Progenitor cell of endocrine pancreas (in vitro differentiated cells): ENCODE results near the gene ASS1. TPM values are rescaled to one million over a fixed set of nuclear protein-coding genes. Genes with fewer than 3 reads are reported as not detected.

Experiments used
- DNase-seq: peaks from one replicate; pipeline ENCODE4 v3.0.0; 2021; ENCODE audit warnings: low spot score; ENCODE audit not compliant: unreplicated experiment
- H3K27ac Mint-ChIP-seq: 2 replicates; pipeline ENCODE4 v1.8.0; 2021; ENCODE audit warnings: mild to moderate bottlenecking, moderate library complexity, mixed read lengths
- H3K27me3 Mint-ChIP-seq: 2 replicates; pipeline ENCODE4 v1.8.0; 2021; ENCODE audit warnings: mixed read lengths
- H3K36me3 Mint-ChIP-seq: 2 replicates; pipeline ENCODE4 v1.8.0; 2022; ENCODE audit warnings: mixed read lengths; ENCODE audit not compliant: insufficient read depth
- H3K4me1 Mint-ChIP-seq: 2 replicates; pipeline ENCODE4 v1.8.0; 2021; ENCODE audit warnings: low read depth, mixed read lengths
- H3K4me3 Mint-ChIP-seq: 2 replicates; pipeline ENCODE4 v1.8.0; 2021; ENCODE audit warnings: low read depth, mild to moderate bottlenecking, moderate library complexity, mixed read lengths
- H3K9me3 Mint-ChIP-seq: 2 replicates; pipeline ENCODE4 v1.8.0; 2021; ENCODE audit warnings: low read depth, mixed read lengths
- CTCF ChIP-seq: fragments of 200-600 bp; sonication (generic); IDR thresholded peaks from one replicate; pipeline ENCODE4 v1.5.0; 2021; ENCODE audit warnings: antibody characterized with exemption, mild to moderate bottlenecking; ENCODE audit not compliant: unreplicated experiment
- total RNA-seq: library from RNA; stranded (reverse); gene quantifications from 2 replicates; pipeline ENCODE4 v1.2.1, GENCODE V29; 2021

The ASS1 gene
- total RNA-seq, 1 donor from 2014 or later = 6.5 TPM

- DNase-seq = no peak
- Mint-ChIP-seq H3K4me3 (no peak overlapping the region), H3K4me1 (peaks cover 6% of the 10 kb centered on the region), H3K36me3 (no peaks in the 10 kb centered on the region), H3K27me3 (peaks cover 22% of the 10 kb centered on the region), H3K9me3 (no peaks in the 10 kb centered on the region), H3K27ac (no peak overlapping the region)
- TF ChIP-seq CTCF = no peak
Measured at GRCh38 chr9:130463763-130464745, 19.3 kb downstream of the ASS1 start.

- Mint-ChIP-seq H3K27me3 (peaks cover 12% of the 10 kb centered on the region), H3K36me3 (no peaks in the 10 kb centered on the region), H3K9me3 (no peaks in the 10 kb centered on the region), H3K4me3 (no peak overlapping the region), H3K4me1 (peaks cover 6% of the 10 kb centered on the region), H3K27ac (peak overlapping the region; percentile 37)
- no peak for TF ChIP-seq CTCF
- no peak for DNase-seq
Measured at GRCh38 chr9:130465383-130466096, 20.8 kb downstream of the ASS1 start.

GRCh38 chr9:130466537-130467217, 21.9 kb downstream of the ASS1 start:
- Mint-ChIP-seq H3K27me3 (peaks cover 9% of the 10 kb centered on the region), H3K9me3 (no peaks in the 10 kb centered on the region), H3K4me3 (no peak overlapping the region), H3K36me3 (no peaks in the 10 kb centered on the region), H3K4me1 (peaks cover 6% of the 10 kb centered on the region), H3K27ac (no peak overlapping the region)
- no peak for DNase-seq
- TF ChIP-seq CTCF = no peak

GRCh38 chr9:130467316-130467715, 22.6 kb downstream of the ASS1 start:
- no peak for DNase-seq
- Mint-ChIP-seq H3K27ac (peak overlapping the region; percentile 78), H3K4me3 (no peak overlapping the region), H3K27me3 (peaks cover 9% of the 10 kb centered on the region), H3K4me1 (peaks cover 6% of the 10 kb centered on the region), H3K9me3 (no peaks in the 10 kb centered on the region), H3K36me3 (no peaks in the 10 kb centered on the region)
- no peak for TF ChIP-seq CTCF

GRCh38 chr9:130468566-130468965, 23.8 kb downstream of the ASS1 start:
- H3K27me3 Mint-ChIP-seq = peaks cover 9% of the 10 kb centered on the region
- no peak overlapping the region for H3K27ac Mint-ChIP-seq
- no peaks in the 10 kb centered on the region for H3K36me3 Mint-ChIP-seq
- H3K9me3 Mint-ChIP-seq = no peaks in the 10 kb centered on the region
- no peak overlapping the region for H3K4me3 Mint-ChIP-seq
- DNase-seq = no peak
- no peak for TF ChIP-seq CTCF
- H3K4me1 Mint-ChIP-seq = peaks cover 6% of the 10 kb centered on the region
